ENCODE data around the gene MICAL3. TPM values are rescaled to one million over a fixed set of nuclear protein-coding genes. Genes with fewer than 3 reads are reported as not detected.

The MICAL3 gene
- total RNA-seq, 4 donors from 2014 or later: 24.3 to 29.7 (median 28.2) TPM

DNA sequence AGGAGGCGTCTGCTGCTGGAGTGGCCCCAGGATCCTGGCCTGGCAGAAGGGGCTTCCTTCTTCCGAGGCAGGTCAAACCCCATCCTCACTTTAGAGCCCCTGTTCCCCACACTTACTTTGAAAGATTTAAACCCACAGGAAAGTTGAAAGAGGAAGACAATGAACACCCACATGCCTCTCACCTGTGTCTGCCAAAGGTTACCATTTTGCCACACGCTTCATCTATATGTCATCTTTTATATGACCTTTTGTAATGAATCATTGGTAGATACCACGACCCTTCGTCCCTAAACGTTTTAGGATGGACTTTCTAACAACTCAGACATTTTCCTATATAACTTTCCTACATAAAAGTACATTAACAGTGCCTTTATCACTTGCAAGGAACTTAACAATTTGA, 210.3 kb downstream of the MICAL3 start:
- 86 to 88% methylated on average over 6 of the region's 6 CpGs for WGBS, 2 donors
- intact Hi-C loops (cut with DNase I; ENCODE audit: low total_unique reads): no loop called here
- no peak for DNase-seq (ENCODE audit: low spot score in 2 of 2)
- TF ChIP-seq POLR2A (IDR thresholded peaks at IDR 0.05): no peak
- H3K4me3 ChIP-seq (ENCODE audit: low read depth, poor library complexity, severe bottlenecking): no peak overlapping the region

DNA sequence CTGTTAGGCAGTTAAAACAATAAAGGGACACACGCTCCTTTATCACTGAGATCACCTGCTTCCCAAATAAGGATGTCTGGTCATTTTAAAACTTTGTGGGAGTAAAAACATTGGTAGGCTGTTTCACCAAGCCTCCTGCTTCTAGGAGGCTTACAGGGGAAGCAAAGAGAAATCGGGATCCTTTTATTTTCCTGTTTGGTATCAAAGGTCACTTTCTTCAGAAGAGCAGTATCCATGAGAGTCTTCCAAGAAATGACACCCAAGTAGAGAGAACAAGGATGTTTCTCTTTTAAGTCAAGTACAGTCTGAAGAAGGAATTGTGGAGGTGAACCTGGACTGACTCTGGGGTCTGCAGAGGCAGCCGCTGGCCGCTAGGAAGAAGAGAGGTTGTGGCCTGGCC, 213.2 kb downstream of the MICAL3 start:
- intact Hi-C loops (cut with DNase I; ENCODE audit: low total_unique reads): no loop called here
- TF ChIP-seq, protein P1, sequence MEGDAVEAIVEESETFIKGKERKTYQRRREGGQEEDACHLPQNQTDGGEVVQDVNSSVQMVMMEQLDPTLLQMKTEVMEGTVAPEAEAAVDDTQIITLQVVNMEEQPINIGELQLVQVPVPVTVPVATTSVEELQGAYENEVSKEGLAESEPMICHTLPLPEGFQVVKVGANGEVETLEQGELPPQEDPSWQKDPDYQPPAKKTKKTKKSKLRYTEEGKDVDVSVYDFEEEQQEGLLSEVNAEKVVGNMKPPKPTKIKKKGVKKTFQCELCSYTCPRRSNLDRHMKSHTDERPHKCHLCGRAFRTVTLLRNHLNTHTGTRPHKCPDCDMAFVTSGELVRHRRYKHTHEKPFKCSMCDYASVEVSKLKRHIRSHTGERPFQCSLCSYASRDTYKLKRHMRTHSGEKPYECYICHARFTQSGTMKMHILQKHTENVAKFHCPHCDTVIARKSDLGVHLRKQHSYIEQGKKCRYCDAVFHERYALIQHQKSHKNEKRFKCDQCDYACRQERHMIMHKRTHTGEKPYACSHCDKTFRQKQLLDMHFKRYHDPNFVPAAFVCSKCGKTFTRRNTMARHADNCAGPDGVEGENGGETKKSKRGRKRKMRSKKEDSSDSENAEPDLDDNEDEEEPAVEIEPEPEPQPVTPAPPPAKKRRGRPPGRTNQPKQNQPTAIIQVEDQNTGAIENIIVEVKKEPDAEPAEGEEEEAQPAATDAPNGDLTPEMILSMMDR (IDR thresholded peaks at IDR 0.05): no peak
- no peak for TF ChIP-seq POLR2A (IDR thresholded peaks at IDR 0.05)
- 90% methylated on average over 4 of the region's 4 CpGs for WGBS, 2 donors
- H3K4me3 ChIP-seq (ENCODE audit: low read depth, poor library complexity, severe bottlenecking): no peak overlapping the region
- no peak for DNase-seq (ENCODE audit: low spot score in 2 of 2)

DNA sequence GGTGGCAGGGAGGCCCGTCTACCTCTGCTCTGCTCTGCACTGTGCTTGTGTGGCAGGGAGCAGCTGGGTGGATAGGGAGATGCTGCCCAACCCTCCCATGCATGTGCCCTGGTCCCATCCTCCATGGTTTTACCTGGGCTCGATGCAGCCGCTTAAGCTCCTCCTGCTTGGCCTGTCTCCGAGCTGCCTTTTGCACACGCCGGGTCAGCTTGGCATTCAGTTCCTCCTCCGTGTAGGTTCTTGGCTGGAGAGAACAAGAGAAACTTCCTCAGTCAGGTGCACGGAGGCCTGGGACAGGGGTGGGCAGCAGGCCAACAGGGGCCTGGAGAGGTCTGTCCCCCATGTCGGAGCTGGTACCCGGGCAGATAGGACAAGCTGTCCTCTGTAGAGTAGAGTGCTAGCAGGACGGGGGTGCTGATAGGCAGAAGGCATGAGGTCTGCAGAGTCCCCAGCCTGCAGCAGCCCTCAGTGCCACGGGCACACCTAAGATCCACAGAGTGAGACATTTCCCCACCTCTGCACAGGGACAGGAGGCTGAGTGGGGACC, 213.7 kb downstream of the MICAL3 start:
- no peak for DNase-seq (ENCODE audit: low spot score in 2 of 2)
- TF ChIP-seq, protein P1 (IDR thresholded peaks at IDR 0.05): no peak
- TF ChIP-seq POLR2A (IDR thresholded peaks at IDR 0.05): no peak
- H3K4me3 ChIP-seq (ENCODE audit: low read depth, poor library complexity, severe bottlenecking): no peak overlapping the region
- intact Hi-C loops (cut with DNase I; ENCODE audit: low total_unique reads): no loop called here
- 87 to 95% methylated on average over 12 of the region's 12 CpGs for whole genome bisulfite sequencing, 2 donors

DNA sequence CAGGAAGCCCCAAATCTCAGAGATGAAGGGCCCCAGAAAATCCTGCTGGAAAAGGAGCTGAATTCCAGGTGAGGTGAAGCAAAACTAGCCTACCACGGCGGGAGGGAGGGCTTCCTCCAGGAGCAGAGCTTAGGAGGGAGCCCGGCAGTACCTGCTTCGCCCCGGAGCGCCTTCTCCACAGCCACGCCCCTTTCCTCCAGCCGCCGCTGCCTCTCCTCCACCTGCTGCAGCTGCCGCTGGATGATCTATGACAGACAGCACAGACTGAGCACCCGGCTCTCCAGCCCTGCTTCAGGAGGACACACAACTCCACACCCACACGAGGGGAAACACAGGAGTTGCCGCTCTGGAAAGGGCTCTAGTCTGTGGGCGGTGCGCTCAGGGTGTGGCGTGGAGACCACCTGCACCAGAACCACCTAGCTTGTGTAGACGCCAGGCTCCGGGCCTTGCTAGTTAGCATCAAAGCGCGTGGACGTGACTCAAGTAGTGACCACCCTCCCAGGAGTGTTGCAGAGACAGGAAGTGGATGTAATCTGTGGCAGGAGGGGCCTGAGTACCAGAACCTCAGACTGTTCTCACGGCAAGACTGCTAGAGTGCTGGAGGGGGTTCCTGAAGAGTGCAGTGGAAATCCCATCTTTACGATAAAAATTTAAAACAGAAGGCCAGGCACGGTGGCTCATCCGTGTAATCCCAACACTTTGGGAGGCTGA, 215.5 kb downstream of the MICAL3 start:
- no peak overlapping the region for H3K4me3 ChIP-seq (ENCODE audit: low read depth, poor library complexity, severe bottlenecking)
- intact Hi-C loops (cut with DNase I; ENCODE audit: low total_unique reads): no loop called here
- 86% methylated on average over 25 of the region's 25 CpGs for WGBS, 2 donors
- DNase-seq (ENCODE audit: low spot score in 2 of 2): no peak
- TF ChIP-seq, protein P1 (IDR thresholded peaks at IDR 0.05): no peak
- TF ChIP-seq POLR2A (IDR thresholded peaks at IDR 0.05): no peak

DNA sequence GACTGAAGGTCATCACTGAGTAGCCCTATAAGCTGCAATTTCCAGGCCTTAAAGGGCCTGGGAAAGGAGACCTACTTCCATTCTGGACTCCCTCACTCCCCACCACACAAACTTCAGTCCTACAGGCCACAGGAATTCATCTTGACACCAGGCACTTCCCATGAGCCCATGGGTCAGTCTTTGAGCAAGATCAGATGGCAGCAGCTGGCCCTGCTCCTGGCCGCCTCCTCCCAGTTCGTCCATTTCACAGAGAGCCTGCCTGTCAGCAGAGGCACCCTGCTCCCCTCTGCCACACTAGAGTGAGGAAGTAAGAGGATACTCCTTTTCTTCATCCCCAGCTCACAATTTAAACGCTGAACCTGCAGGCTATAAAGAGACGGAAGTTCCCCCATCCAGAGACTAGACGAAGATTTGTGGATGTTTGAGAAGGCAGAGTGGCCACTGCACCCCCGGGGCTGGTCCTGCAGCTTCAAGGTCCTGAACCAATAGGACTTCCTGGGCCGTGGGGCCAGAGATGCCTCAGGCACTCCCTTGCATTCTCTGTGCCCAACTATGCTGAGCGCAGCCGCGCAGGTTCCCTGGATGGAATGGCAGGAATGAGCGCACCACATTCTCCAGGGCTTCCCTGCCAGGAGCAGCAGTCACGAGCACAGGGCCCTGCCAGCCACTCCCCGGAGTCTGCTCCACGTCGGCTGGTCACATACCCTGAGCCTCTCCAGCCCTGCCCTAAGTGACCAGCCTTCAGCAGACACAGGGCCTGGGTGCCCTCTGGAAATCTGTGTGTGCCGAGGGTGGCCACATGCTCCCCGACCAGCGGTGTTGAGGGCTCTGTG, 216.6 kb downstream of the MICAL3 start:
- TF ChIP-seq, protein P1 (IDR thresholded peaks at IDR 0.05): no peak
- no peak for TF ChIP-seq POLR2A (IDR thresholded peaks at IDR 0.05)
- 85 to 89% methylated on average over 14 to 18 of the region's 18 CpGs for WGBS, 2 donors
- no peak for DNase-seq (ENCODE audit: low spot score in 2 of 2)
- no peak overlapping the region for H3K4me3 ChIP-seq (ENCODE audit: low read depth, poor library complexity, severe bottlenecking)
- intact Hi-C loops (cut with DNase I; ENCODE audit: low total_unique reads): no loop called here

DNA sequence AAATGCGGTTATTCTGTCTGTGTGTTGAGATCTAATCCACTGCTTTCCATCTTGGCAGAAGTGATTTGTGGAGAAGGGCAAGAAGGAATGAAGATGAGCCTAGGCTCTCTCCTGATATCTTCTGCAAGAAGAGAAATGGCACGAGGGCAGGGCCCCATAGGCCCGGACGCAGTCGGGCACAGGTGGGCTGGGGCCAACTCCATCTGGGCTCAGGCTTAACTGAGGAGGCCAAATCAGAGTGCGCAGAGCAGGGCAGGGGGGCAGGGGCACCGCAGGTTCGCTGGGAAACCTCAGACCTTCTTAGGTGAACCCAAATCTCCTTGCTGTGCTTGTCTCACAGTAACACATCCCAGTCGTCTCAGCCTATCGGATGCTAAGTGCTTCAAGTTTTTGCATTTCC, 217.3 kb downstream of the MICAL3 start:
- TF ChIP-seq POLR2A (IDR thresholded peaks at IDR 0.05): no peak
- TF ChIP-seq, protein P1 (IDR thresholded peaks at IDR 0.05): no peak
- no peak for DNase-seq (ENCODE audit: low spot score in 2 of 2)
- WGBS, 2 donors: 92 to 96% methylated on average over 10 of the region's 10 CpGs
- intact Hi-C loops (cut with DNase I; ENCODE audit: low total_unique reads): no loop called here
- no peak overlapping the region for H3K4me3 ChIP-seq (ENCODE audit: low read depth, poor library complexity, severe bottlenecking)
